ENCODE measurements around the gene RAVER1.
"Not testable (repeated sequence)": the region's sequence is repeated elsewhere in the genome, so short reads cannot be mapped to it uniquely, and the experiment has no call there.

RAVER1 gene

DNA sequence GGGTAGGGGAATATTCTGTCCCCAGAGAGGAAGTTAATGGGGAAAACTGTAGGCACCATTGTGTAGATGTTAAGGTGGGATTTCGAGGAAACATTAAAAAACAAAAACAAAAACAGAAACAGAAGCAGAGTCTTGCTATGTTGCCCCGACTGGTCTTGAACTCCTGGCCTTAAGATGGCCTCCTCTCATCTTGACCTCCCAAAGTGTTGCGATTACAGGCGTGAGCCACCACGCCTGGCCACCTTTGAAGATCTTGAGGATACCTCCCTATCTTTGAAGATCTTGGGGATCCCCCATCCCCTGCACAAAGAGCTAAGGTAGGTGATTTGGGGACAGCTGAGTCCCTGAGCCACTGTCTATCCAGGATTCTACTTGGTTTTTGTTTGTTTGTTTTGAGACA is 6.6 kb upstream of the RAVER1 start:
- no peak for DNase-seq

DNA sequence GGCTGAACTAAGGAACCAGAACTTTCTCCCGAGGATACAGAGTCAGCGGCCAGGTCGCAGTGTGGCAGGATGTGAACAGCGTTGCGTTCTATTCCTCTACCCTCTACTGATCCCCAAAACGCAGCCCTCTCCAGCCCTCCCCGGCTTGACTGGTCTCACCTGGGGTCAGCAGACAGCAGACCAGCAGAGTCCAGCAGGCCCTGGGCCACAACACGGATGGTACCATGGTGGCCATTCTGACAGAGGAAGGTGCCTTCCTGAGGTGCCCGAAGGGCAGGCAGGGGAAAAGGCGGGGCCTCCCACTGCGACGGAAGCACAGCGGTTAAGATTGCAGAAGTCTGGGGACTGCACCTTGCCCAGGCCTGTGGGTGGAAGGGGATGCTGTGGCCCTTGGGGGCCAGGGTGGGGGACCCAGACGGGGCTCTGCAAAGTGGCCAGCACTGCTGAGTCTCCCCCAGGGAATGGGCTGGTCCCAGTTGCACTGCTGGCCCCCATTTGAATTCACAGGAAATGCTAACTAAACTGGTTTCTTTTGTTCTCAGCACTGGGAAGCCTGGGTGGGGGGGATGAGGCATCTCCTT is 6.1 kb upstream of the RAVER1 start, which contains the start of gene ICAM3:
ICAM3 (minus strand) TSS at position 245 of the 581 bp plus-strand sequence; CDS start at position 235, 10 bp downstream.
- peak; percentile 64 for DNase-seq

DNA sequence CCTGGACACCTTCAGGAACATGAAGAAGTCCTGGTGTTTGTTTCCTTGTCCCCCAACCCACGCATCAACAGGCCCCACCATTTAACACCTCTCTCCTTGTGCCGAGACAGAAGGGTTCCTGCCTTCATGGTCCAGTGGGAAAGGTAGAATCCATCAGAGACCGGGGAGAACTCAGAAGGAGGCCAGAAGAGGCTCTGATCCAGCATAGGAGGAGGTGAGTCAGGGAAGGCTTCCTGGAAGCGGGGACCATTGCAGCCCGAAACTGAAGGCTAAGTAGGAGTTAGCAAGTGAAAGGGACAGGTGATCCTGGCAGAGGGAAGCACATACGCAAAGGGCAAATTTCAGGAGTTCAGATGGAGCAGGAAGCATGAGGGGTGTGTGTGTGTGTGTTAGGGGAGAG is 5.6 kb upstream of the RAVER1 start:
- no peak for DNase-seq

DNA sequence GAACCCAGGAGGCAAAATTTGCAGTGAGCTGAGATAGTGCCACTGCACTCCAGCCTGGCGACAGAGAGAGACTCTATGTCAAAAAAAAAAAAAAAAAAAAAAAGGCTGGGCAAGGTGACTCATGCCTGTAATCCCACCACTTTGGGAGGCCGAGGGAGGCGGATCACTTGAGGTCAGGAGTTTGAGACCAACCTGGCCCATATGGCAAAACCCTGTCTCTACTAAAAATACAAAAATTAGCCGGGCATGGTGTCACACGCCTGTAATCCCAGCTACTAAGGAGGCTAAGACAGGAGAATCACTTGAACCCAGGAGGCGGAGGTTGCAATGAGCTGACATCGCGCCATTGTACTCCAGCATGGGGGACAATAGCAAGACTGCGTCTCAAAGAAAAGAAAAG is 3.4 kb upstream of the RAVER1 start:
- not testable (repeated sequence) for DNase-seq

DNA sequence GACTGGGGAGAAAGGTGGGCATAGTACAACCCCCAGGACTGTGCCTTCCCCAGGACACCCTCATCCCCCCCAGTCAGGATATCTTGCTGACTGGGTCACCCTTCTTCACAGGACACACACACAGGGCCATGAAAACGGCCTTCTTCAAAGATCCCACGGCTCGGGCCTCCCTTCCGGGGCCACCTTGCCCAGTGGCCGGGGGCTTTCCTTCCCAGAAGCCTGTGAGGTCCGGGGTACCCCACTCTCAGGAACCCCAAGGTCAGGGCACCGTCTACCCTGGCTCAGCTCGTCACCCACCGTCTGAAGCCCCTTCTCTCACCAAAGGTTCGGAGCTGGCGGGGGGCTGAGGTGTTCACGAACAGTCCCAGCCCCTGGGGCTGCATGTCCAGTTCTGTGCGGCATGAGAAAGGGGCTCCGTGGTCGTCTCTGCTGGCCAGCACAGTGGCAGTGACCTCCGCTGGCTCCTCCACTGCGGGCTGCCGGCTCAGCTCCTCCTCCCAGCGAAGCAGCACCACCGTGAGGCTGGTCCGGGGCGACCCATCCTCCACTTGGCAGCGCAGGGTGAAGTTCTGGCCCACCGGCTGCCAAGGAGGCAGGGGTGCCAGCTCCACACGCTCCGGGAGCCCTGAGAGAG is 2.1 kb upstream of the RAVER1 start:
- DNase-seq, result no peak

DNA sequence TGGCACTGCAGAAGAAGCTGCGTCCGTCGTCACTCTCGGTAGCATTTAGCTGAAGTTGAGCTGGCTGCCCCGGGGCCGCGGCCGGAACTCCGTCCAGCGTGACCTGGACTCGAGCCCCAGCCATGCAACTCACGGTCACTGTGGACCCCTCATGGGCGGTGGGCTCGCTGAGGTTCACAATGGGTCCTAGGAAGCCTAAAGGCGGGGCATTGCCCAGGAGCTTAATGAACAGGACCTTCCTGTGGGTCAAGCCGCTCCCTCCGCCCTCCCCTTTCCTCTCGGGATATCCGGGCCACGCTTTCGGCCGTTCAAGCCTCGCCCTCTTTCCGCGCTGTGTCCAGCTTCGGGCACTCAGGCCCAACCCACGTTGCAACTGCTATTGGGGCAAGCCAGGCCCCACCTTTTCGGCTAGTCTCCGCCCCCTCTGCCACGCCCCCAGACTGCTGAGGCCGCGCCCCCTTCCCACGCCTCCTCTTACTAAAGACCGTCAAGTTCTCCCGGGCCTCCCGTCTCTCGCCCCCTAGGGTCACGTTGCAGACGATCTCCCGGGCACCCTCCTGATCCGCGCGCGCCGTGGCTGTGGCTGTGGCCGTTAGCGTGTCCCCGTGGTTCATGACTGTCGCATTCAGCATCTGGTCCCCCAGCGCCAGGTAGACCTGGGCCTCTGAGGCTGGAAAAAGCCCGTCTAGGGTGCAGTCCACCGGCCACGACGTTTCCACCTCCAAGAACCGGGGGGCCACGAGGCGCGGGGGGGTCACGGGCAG is 1.4 kb upstream of the RAVER1 start:
- DNase-seq, result no peak

DNA sequence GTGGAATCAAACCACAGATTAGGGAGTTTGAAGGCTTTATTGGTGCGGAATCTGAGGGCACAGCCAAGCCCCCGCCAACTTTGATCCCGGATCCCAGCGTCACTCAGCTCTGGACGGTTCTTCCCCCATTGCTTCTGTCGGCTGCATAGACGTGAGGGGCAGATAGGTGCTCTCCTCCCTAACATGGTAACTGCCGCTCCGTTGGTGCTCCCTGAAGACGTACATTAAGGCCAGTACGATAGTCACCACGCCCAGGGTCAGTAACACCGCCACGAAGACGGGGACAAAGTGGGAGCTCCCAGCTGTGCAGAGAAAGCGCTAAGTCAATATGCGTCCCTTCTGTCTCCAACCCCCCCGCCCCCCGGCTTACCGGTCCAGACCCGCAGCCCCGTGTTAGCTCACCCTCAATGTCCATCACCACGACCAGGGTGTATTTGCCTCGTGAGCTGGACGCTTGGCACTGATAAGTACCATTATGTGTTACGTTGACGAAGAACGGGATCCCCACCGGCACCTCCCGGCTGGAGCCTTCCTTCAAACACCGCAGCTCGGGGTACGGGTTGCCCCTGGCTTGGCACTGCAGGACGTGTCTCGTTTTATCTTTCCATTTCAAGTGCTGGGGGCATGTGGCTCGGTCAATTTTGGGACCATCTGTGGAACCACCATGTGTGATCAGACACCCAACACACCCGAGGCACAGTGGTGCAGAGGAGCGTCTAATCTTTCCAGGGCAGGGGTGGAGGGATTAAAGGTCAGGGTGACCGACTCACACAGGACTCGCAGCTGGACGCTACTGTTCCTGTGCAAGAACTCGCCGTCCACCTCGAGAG is 644 bp upstream of the RAVER1 start:
- no peak for DNase-seq

DNA sequence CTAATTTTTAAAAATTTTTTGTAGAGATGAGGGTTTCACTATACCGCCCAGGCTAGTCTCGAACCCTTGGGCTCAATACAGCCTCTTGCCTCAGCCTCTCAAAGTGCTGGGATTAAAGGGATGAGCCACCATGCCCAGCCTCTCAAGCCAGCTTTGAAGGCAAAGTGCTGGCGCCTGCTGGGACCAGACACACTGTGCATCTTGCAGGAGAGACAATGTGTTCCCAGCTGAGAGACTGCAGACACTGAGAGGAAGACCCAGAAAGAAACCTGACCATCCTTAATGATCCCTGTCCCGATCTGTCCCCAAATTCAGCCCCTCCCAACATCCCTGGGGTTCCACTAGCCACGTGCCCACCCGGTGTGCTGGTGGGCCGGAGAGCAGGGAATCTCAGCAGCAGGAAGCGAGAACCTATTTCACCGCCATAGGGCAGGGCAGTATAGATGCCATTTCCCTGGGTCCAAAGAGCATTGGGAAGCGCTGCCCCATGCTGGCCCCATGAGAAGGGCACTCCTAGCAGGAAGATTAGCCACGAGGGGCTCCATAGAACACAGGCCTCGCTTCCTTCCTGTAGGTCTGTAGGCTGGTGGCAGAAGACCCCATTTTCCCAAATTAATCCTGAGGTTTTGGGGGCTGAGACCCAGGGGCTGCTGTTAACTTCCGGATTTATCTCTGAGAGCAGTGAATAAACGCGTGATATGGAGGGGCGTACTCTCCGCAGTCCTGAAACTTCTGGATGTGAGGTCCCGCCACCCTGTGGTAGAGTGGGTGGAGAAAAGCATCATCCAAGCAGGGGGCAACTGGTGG is 968 bp downstream of the RAVER1 start:
- no peak for DNase-seq

DNA sequence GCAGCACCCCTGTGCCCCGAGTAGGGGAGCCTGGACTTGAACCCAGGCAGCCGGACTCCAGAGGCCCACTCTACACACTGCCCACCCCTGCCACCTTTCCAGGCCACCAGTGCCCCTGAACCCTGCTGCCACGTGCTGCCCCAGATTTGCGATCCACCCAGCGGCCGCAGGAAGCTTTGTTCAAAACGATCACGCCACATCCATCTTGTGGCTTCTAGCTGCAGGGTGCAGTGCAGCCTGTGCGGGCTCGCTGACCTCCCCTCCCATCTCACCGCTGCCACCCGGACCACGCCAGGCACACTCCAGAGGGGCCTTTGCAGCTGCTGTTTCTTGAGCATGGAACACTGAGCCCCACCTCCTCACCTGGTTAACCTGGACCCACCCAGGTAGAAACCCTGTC is 3.8 kb downstream of the RAVER1 start:
- DNase-seq, result no peak

DNA sequence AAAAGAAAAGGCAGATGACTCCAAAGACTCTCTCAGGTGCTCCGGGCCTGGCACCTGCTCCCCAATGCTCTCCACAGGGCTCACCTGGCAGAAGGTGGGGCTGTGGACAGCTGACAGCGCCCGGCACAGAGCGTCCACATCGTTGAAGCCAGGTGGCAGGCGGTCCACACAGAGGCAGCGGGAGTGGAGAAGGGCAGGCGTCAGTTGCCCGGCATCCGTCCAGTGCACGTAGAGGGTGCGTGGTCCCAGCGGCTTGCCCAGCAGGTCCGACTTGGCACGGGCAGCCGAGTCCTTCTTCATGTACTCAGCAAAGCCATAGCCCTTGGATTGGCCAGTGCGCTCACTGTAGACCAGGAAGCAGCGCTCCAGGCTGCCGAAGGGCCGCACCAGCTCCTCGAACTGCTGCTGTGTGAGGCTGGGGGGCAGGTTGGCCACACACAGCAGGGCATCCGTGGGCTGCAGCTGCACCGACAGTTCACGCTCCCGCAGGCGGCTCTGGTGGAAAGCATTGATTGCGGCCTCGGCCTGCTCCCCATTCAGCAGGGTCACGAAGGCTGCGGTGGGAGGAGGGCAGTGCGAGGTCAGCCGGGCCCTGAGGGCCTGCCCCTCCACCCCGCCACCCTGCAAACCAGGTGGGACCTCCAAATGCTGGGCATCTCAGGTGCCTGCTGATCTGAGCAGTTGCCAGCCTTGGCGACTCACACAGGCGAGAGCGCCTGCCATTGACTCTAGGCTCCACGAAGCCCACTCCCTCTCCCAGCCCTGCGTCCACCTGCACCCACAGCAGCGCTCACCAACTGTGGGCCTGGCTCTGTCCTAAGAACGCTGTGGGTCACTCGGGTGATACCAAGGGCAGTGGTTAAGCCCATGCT is 4.5 kb downstream of the RAVER1 start:
- no peak for DNase-seq

DNA sequence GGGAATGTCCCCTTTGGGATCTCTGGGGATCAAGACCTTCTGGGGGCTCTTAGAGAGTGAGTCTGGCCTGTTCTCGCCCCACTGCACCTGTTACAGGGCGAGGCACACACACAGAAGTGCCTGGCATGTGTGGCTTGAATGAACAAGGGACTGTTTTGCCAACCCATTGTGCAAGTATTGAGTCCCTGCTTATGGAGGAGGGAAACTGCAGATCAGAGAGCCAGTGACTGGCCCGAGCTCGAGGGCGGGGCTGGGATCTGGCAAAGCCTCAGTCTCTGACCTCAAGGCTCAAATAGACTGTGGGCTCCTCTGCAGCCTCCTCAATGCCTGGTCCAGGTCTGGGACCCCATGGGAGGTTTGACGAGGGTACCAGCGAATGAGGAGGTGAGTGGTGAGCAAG is 5.5 kb downstream of the RAVER1 start:
- DNase-seq, result no peak

DNA sequence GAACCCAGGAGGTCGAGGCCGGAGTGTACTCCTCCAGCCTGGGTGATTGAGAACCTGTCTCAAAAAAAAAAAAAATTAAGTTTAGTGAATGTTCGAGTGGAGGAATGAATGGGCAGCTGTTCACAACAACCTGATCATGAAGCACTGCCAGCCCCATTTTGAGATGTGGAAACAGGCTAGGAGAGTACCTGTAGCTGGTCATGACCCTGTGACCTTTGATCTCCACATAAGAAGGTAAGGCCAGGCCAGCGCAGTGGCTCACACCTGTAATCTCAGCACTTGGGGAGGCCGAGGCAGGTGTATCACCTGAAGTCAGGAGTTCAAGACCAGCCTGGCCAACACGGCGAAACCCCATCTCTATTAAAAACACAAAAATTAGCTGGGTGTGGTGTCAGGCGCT is 7.6 kb downstream of the RAVER1 start:
- DNase-seq, result no peak

DNA sequence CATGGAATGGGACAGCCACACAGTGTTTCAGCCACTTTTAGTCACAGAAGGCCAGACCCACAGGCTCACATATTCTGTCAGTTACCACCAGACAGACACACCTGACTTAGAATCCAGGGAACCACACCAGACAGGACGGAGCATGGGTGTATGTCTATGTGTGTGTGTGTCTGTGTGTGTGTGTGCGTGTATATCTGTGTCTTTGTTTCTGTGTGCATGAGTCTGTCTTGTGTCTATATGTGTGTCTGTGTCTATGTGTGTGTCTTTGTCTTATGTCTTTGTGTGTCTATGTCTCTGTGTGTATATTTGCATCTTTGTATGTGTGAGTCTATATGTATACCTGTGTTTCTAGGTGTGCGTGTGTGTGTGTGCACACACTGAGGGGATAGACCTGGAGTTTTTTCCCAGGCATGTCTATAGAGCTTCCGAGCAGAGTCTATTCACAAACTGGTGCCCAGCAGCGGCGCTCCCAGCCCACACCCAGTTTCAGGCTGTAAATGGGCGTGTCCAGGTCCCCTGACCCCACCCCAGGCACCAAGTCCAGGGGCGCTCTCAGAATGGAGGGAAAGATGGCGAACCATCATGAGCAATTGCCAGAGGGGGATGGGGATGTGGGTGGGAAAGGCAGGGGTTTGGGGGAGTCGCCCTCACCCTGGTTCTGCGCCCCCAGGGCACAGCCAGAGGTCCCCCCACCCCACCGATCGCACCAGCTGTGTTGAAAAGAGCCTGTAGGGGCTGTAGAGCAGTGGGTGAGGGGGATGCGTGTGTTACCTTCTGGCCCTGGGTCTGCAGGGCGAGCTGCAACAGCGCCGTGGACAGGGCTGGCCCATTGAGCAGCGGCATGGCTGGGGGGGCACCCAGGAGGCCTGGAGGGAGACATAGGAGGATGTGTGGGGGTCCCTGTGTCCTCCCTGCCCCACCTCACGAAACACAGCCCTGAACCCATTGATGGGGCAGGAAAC is 11.2 kb downstream of the RAVER1 start:
- DNase-seq, result no peak

DNA sequence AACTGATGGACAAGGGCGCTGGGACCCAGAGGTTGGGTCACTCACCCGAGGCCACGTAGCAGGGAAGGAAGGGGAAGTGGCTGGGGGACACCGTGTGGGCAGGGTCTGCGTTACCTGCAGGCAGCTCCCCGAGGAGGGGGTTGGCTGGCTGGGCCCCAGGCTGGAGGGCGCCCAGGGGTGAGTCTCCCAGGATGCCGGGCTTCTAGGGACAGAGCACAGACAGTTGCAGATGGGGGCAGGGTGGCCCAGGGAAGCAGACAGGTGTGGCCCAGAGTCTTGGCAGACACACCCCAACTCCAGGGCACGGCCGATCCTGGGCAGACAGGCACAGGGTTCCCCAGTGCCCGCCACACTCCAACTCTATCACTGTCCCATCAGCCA is 11.9 kb downstream of the RAVER1 start:
- DNase-seq, result no peak

DNA sequence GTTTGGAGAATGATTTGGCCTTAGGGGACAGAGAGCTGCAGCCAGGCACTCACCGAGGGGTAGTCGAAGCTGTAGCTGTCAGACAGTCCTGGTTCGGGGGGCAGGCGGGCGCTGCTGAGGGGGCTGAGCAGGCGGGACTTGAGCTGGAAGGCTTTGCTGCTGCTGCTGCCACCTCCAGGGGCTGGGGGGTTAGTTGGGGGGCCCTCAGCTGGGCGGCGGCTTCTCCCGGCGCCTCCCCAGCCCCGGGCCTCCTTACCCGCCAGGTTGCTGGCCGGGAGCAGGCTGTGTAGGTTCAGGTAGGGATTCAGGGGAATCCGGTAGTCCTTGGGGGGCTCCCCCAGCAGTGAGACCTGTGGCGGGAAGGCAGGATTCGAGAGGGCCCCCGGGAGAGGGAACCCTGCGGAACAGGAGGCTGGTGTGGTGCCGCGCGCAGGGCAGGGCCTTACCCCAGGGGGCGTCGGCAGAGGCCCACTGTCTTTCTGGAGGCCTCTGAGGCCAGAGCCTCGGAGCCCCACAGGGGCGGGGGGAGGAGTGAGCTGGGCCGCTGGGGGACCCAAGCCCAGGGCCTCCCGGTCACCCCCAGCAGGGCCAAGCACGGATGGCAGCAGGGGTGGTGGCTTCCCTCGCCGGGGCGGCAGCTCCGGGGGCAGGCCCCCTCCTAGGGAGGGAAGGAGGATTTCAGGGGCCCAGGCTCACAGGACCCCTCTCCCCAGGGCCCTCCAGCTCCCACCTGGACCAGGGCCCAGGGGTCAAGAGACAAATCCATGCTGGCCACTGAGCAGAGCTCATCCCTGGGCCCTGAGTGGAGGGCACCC is 12.5 kb downstream of the RAVER1 start:
- DNase-seq, result no peak

DNA sequence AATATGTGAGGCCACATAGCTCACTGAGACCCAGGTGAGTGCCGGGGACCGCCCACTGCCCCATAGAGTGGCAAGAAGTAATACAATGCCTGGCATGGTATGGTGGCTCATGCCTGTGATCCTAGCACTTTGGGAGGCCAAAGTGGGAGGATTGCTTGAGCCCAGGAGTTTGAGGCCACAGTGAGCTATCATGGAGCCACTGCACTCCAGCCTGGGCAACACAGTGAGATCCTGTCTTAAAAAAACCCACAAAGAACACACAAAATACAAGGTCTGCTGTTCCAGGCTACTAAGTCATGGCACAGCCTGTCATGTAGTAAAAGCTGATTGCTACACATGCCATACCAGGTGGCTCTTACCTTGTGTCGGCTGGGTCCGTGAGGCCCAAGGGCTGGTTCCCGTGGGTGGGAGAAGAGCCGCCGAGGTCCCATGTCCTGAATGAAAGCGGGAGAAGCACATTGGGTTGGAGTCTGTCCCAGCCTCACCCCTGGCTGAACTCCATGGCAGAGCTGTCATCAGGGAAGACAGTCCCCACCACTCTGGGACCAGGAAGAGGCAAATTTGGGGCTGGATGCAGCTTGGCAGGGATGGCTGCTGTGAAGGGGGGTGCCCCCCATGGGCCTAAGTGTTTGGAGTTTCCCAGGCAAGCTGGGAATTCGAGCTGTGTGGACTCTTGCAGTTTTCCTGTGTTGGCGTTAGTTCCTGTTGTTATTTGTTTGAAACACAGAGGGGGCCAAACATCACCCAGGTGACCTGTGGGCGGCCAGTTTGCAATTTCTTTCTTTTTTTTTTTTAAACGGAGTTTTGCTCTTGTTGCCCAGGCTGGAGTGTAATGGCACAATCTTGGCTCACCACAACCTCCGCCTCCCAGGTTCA is 14.3 kb downstream of the RAVER1 start:
- no peak for DNase-seq

DNA sequence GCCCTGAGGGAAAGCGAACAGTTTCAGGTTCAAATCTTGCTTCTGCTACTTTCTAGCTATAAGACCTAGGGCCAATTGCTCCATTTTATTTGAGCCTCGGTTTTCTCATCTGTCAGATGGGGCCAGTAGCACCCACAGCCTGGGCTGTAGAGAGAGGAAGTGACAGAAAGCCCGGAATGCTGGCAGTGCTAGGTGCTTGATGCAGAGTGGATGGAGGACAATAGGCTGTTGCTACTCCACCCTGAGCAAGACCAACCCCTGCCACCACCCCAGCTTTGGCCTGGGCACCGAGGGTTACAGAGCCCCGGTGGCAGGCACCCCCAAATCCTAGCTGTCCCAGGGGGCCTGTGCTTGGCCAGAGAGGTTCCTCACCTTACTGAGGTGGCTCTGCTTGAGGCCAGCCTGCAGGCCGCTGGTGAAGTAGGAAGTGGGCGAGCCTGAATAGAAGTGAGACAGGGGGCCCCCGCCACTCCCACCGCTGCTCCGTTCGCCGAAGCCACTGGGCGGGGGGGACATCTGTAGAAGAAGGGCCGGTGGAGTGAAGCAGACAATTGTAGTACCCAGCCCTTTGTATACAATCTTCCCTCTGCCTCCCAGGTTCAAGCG is 15.4 kb downstream of the RAVER1 start:
- no peak for DNase-seq

Data from GDM1 (cell line).